SK-N-SH (cell line): Measurements from ENCODE around the gene ZFYVE27. TPM values are rescaled to one million over a fixed set of nuclear protein-coding genes. Genes with fewer than 3 reads are reported as not detected.

Experiments used
- CTCF ChIA-PET: fragments of 300-600, 350-600 bp; formaldehyde crosslinking; extraction: SDS; loops from one replicate; lab custom pipeline; 2021; lab: Yijun Ruan, JAX
- POLR2A ChIA-PET: fragments of 350-600 bp; sonication (Branson Sonifier 250); formaldehyde crosslinking; extraction: SDS; loops from one replicate; lab custom pipeline; 2020; ENCODE audit warnings: antibody characterized with exemption, inconsistent platforms; lab: Yijun Ruan, JAX
- DNase-seq: peaks from one replicate; pipeline ENCODE4 v3.0.0; 2012
- H2AFZ ChIP-seq: fragments of 200-600 bp; sonication (generic); 2 replicates; pipeline ENCODE4 v1.8.1; 2016; ENCODE audit warnings: antibody characterized with exemption, mild to moderate bottlenecking, low read depth
- H3F3A ChIP-seq: fragments of 200-600 bp; sonication (generic); replicated peaks from 2 replicates; pipeline ENCODE3; 2016; ENCODE audit warnings: antibody characterized with exemption, mild to moderate bottlenecking; ENCODE audit not compliant: insufficient read depth
- H3K27ac ChIP-seq, 2 experiments: fragments of 200-500 bp in 1 of 2; fragments of 200-600 bp in 1 of 2; sonication (Bioruptor generic) in 1 of 2; sonication (generic), shearing (Covaris generic) in 1 of 2; 2 replicates each; pipeline versions ENCODE4 v1.5.1 to v1.6.1; 2014 to 2016; ENCODE audit warnings: low read depth in 2 of 2, inconsistent platforms in 1 of 2, low read length in 1 of 2, mild to moderate bottlenecking in 1 of 2, mixed read lengths in 1 of 2
- H3K27me3 ChIP-seq: fragments of 200-600 bp; sonication (generic), shearing (Covaris generic); 2 replicates; pipeline ENCODE4 v1.6.1; 2016; ENCODE audit warnings: mixed run types; ENCODE audit not compliant: insufficient read depth
- H3K36me3 ChIP-seq, 2 experiments: fragments of 200-500 bp in 1 of 2; fragments of 200-600 bp in 1 of 2; sonication (Bioruptor generic) in 1 of 2; sonication (generic) in 1 of 2; replicated peaks in 1 of 2; 2 replicates each; pipeline versions ENCODE3 to v1.5.1; 2014 to 2016; ENCODE audit warnings: low read length in 1 of 2, mild to moderate bottlenecking in 1 of 2; ENCODE audit not compliant: insufficient read depth in 2 of 2, control insufficient read depth in 1 of 2
- H3K4me1 ChIP-seq, 2 experiments: fragments of 200-500 bp in 1 of 2; fragments of 200-600 bp in 1 of 2; sonication (Bioruptor generic) in 1 of 2; sonication (generic), shearing (Covaris generic) in 1 of 2; 2 replicates each; pipeline versions ENCODE4 v1.5.1 to v1.6.1; 2014 to 2016; ENCODE audit warnings: low read depth in 1 of 2, low read length in 1 of 2, mixed run types in 1 of 2; ENCODE audit not compliant: insufficient read depth in 2 of 2, control insufficient read depth in 1 of 2
- H3K4me2 ChIP-seq: fragments of 200-600 bp; sonication (generic), shearing (Covaris generic); 2 replicates; pipeline ENCODE4 v1.6.1; 2017; ENCODE audit warnings: mixed run types
- H3K4me3 ChIP-seq, 2 experiments: fragments of 200-500 bp in 1 of 2; fragments of 200-600 bp in 1 of 2; sonication (Bioruptor generic) in 1 of 2; sonication (generic), shearing (Covaris generic) in 1 of 2; 2 replicates each; pipeline versions ENCODE4 v1.5.1 to v1.8.1; 2014 to 2016; ENCODE audit warnings: low read depth in 2 of 2, inconsistent platforms in 1 of 2, low read length in 1 of 2, mild to moderate bottlenecking in 1 of 2, mixed read lengths in 1 of 2, moderate library complexity in 1 of 2
- H3K79me2 ChIP-seq: fragments of 200-600 bp; sonication (generic); 2 replicates; pipeline ENCODE4 v1.8.1; 2017; ENCODE audit warnings: mild to moderate bottlenecking; ENCODE audit not compliant: insufficient read depth
- H3K9ac ChIP-seq: fragments of 200-600 bp; sonication (generic); 2 replicates; pipeline ENCODE4 v1.6.1; 2017; ENCODE audit warnings: mixed run types
- H3K9me2 ChIP-seq: fragments of 200-600 bp; sonication (generic); 2 replicates; pipeline ENCODE4 v1.6.1; 2017; ENCODE audit warnings: mixed run types
- H3K9me3 ChIP-seq: fragments of 200-600 bp; sonication (generic); 2 replicates; pipeline ENCODE4 v1.6.1; 2017; ENCODE audit warnings: mixed run types, mild to moderate bottlenecking, moderate library complexity
- H4K20me1 ChIP-seq: fragments of 200-600 bp; sonication (generic); 2 replicates; pipeline ENCODE4 v1.6.1; 2017; ENCODE audit warnings: mild to moderate bottlenecking, mixed run types; ENCODE audit not compliant: insufficient read depth
- EZH2phosphoT487 ChIP-seq: fragments of 200-600 bp; sonication (generic); IDR thresholded peaks from 2 replicates; pipeline ENCODE4 v1.6.1; 2017; ENCODE audit warnings: low read depth, mixed run types, mild to moderate bottlenecking, antibody characterized with exemption, moderate library complexity, borderline replicate concordance
- FOXM1 ChIP-seq: IDR thresholded peaks from 2 replicates; pipeline ENCODE4 v1.4.0; 2012; ENCODE audit warnings: low read depth, mild to moderate bottlenecking
- GATA2 ChIP-seq: sonication (generic); formaldehyde crosslinking; IDR thresholded peaks from 2 replicates; pipeline ENCODE4 v1.5.0; 2020; ENCODE audit warnings: mild to moderate bottlenecking, missing genetic modification reagents
- RAD21 ChIP-seq: IDR thresholded peaks from 2 replicates; pipeline ENCODE4 v1.6.1; 2012; ENCODE audit warnings: mild to moderate bottlenecking, low read length
- RCOR1 ChIP-seq: fragments of 150-350 bp; IDR thresholded peaks from 2 replicates; pipeline ENCODE4 v1.6.1; 2017; ENCODE audit warnings: antibody characterized with exemption, low read length
- RXRA ChIP-seq: IDR thresholded peaks from 2 replicates; pipeline ENCODE4 v1.4.0; 2012; ENCODE audit warnings: low read depth, mild to moderate bottlenecking, borderline replicate concordance
- SMC3 ChIP-seq: IDR thresholded peaks from 2 replicates; pipeline ENCODE4 v1.6.1; 2012; ENCODE audit warnings: low read depth, low read length, improper control_type of control experiment
- ZBTB33 ChIP-seq: IDR thresholded peaks from 2 replicates; pipeline ENCODE4 v1.4.0; 2012; ENCODE audit warnings: low read depth, borderline replicate concordance
- WGBS: methylation state at CpG from one replicate; pipeline ENCODE4 v1.1.6; 2017; ENCODE audit warnings: low lambda C conversion rate; 5-methylcytosine and 5-hydroxymethylcytosine counted together
- polyA plus RNA-seq, 3 experiments: library from polyadenylated mRNA; depleted of rRNA; stranded (reverse); fragments of >200 nt; gene quantifications; 2 replicates each; pipeline ENCODE4 v1.2.3, GENCODE V29; 2012
- TF ChIP-seq, protein P1 (sequence below): IDR thresholded peaks from 2 replicates; pipeline ENCODE4; 2012
- TF ChIP-seq, protein P2 (sequence below): fragments of 200-600 bp; sonication (generic); IDR thresholded peaks from 2 replicates; pipeline ENCODE4 v1.6.1; 2017; ENCODE audit warnings: antibody characterized with exemption, mild to moderate bottlenecking, moderate library complexity

Gene ZFYVE27
- polyA plus RNA-seq, 1 of the 3 experiments (the other 2 are of a cell fraction) = 30.5 TPM

DNA sequence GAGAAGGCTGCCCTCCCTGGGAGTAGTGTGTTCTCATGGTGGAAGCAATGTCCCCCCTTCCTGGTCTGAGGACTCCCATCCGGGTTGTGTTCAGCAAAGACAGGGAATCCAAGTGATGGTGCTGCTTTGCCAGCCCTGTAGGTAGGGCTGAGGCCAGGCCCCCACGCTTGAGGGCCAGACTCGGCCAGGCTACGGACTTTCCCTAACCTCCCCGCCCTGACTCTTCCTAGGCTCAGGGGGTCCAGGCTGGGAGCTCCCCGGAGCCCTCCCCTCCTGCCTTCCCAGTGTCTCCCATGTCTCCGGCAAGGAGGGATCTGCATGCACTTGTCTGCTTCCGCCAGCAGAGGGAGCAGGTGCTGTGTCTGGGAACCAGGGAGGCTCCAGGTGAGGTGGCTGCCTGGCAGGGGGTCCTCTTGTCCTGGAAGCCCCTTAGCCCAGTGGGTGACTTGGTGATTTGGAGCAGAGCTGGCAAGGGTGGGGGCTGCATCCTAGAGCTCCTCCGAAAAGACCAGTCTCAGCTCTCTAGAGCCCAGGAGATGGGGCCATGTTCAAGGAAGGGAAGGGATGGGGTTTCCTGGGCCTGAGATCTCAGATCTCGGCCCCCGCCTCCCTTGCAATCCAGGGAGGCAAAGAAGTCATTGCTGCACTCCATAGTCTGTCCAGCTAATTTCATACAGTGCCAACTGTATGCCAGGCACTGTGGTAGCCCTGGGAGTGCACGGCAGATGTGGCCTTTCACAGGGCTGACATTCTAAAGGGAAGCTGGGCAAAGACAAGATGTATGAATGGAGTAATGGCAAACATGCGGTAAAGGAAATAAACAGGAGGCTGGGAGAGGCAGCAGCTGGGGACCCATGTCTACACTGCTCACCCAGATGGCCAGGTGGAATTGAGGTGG lies 55.1 kb downstream of the ZFYVE27 start:
- Histone ChIP-seq H3K9ac (no peak overlapping the region), H3K4me1 (peaks cover 0 to 29% of the 10 kb centered on the region in 2 experiments; a peak in 1 of 4 replicates), H3K36me3 (no peaks in the 10 kb centered on the region), H3K9me2 (no peaks in the 10 kb centered on the region), H3K4me3 (peak overlapping the region in 1 of 2 experiments; percentile 3; a peak in 1 of 4 replicates), H3K27ac (no peak overlapping the region), H3K9me3 (no peaks in the 10 kb centered on the region), H3K79me2 (no peaks in the 10 kb centered on the region), H3F3A (no peaks in the 10 kb centered on the region), H3K4me2 (no peak overlapping the region), H4K20me1 (no peaks in the 10 kb centered on the region), H3K27me3 (no peaks in the 10 kb centered on the region), H2AFZ (no peak overlapping the region)
- ChIA-PET CTCF (interaction anchor here (0.6 to 14.3 kb wide), 62 partner anchors 9 to 1888 kb away, joined by 3 to 277 read pairs (median 6); partner anchors contain the start of genes GOLGA7B and SFRP5), POLR2A (interaction anchor here (0.8 to 0.9 kb wide), 2 partner anchors 57 to 77 kb away, joined by 4 to 5 read pairs; partner anchors contain the start of gene GOLGA7B)
- 31% methylated on average over 6 of the region's 13 CpGs for WGBS
- peak; percentile 84 for DNase-seq
- TF ChIP-seq RCOR1 = no peak
- no peak for TF ChIP-seq EZH2phosphoT487
- TF ChIP-seq SMC3 = peak; percentile 82
- TF ChIP-seq FOXM1 = no peak
- TF ChIP-seq RXRA = no peak
- TF ChIP-seq GATA2 (CRISPR knock-in tag) = no peak
- TF ChIP-seq, protein P1, sequence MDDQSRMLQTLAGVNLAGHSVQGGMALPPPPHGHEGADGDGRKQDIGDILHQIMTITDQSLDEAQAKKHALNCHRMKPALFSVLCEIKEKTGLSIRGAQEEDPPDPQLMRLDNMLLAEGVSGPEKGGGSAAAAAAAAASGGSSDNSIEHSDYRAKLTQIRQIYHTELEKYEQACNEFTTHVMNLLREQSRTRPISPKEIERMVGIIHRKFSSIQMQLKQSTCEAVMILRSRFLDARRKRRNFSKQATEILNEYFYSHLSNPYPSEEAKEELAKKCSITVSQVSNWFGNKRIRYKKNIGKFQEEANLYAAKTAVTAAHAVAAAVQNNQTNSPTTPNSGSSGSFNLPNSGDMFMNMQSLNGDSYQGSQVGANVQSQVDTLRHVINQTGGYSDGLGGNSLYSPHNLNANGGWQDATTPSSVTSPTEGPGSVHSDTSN = no peak
- TF ChIP-seq RAD21 = peak; percentile 82
- TF ChIP-seq, protein P2, sequence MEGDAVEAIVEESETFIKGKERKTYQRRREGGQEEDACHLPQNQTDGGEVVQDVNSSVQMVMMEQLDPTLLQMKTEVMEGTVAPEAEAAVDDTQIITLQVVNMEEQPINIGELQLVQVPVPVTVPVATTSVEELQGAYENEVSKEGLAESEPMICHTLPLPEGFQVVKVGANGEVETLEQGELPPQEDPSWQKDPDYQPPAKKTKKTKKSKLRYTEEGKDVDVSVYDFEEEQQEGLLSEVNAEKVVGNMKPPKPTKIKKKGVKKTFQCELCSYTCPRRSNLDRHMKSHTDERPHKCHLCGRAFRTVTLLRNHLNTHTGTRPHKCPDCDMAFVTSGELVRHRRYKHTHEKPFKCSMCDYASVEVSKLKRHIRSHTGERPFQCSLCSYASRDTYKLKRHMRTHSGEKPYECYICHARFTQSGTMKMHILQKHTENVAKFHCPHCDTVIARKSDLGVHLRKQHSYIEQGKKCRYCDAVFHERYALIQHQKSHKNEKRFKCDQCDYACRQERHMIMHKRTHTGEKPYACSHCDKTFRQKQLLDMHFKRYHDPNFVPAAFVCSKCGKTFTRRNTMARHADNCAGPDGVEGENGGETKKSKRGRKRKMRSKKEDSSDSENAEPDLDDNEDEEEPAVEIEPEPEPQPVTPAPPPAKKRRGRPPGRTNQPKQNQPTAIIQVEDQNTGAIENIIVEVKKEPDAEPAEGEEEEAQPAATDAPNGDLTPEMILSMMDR = peak; percentile 91
- TF ChIP-seq ZBTB33 = no peak
